GM19239 (cell line): ENCODE results near the gene UPP2.

ENCODE experiments used
- DNase-seq: peaks from one replicate; pipeline ENCODE4 v3.0.0; 2011; ENCODE audit warnings: low spot score; ENCODE audit not compliant: insufficient read length
- FAIRE-seq: peaks from 2 replicates; lab custom pipeline; 2011; peaks lifted over from hg19 to GRCh38; lab: Jason Lieb, UNC

Gene UPP2

GRCh38 chr2:158134655-158135054 lies 33.0 kb downstream of the UPP2 start:
- FAIRE-seq (no peak), DNase-seq (no peak)

- no peak for FAIRE-seq
- DNase-seq = no peak
Measured at GRCh38 chr2:158135096-158135495, 33.4 kb downstream of the UPP2 start.

- DNase-seq = no peak
- FAIRE-seq = no peak
Measured at GRCh38 chr2:158138255-158138654, 36.6 kb downstream of the UPP2 start.

GRCh38 chr2:158140201-158140600 lies 38.5 kb downstream of the UPP2 start:
- FAIRE-seq = no peak
- DNase-seq = no peak

GRCh38 chr2:158142165-158142564 lies 40.5 kb downstream of the UPP2 start:
- FAIRE-seq = no peak
- no peak for DNase-seq

GRCh38 chr2:158142568-158143332 lies 41.1 kb downstream of the UPP2 start:
- no peak for DNase-seq
- no peak for FAIRE-seq

GRCh38 chr2:158143703-158144360 lies 42.2 kb downstream of the UPP2 start:
- FAIRE-seq = no peak
- no peak for DNase-seq

- DNase-seq (no peak), FAIRE-seq (no peak)
Measured at GRCh38 chr2:158144914-158145625, 43.4 kb downstream of the UPP2 start.

GRCh38 chr2:158153270-158154015 lies 51.8 kb downstream of the UPP2 start:
- DNase-seq (no peak), FAIRE-seq (no peak)

GRCh38 chr2:158154596-158154995 lies 52.9 kb downstream of the UPP2 start:
- FAIRE-seq (no peak), DNase-seq (no peak)

GRCh38 chr2:158172719-158173118 lies 71.0 kb downstream of the UPP2 start:
- FAIRE-seq (no peak), DNase-seq (no peak)

- DNase-seq (no peak), FAIRE-seq (no peak)
Measured at GRCh38 chr2:158174495-158174894, 72.8 kb downstream of the UPP2 start.

- FAIRE-seq = no peak
- DNase-seq = no peak
Measured at GRCh38 chr2:158174956-158175355, 73.3 kb downstream of the UPP2 start.

GRCh38 chr2:158178646-158179045 lies 77.0 kb downstream of the UPP2 start:
- FAIRE-seq = no peak

GRCh38 chr2:158179660-158180059 lies 78.0 kb downstream of the UPP2 start:
- DNase-seq (no peak), FAIRE-seq (no peak)

More at GRCh38 chr2:158178646-158179045, 77.0 kb downstream of the UPP2 start:
- no peak for DNase-seq

- FAIRE-seq = no peak
- DNase-seq = no peak
Measured at GRCh38 chr2:158181171-158181570, 79.5 kb downstream of the UPP2 start.

- FAIRE-seq = no peak
- DNase-seq = no peak
Measured at GRCh38 chr2:158182676-158183295, 81.1 kb downstream of the UPP2 start.

- DNase-seq = no peak
- no peak for FAIRE-seq
Measured at GRCh38 chr2:158184001-158184400, 82.3 kb downstream of the UPP2 start.

GRCh38 chr2:158184556-158185343 lies 83.1 kb downstream of the UPP2 start:
- FAIRE-seq (no peak), DNase-seq (no peak)
